Measurements from ENCODE around the gene STK40. TPM values are rescaled to one million over a fixed set of nuclear protein-coding genes. Genes with fewer than 3 reads are reported as not detected.

Gene STK40
- total RNA-seq, 2 experiments from 2014 or later: 41.2 to 44.4 TPM

- TF ChIP-seq, protein P1, sequence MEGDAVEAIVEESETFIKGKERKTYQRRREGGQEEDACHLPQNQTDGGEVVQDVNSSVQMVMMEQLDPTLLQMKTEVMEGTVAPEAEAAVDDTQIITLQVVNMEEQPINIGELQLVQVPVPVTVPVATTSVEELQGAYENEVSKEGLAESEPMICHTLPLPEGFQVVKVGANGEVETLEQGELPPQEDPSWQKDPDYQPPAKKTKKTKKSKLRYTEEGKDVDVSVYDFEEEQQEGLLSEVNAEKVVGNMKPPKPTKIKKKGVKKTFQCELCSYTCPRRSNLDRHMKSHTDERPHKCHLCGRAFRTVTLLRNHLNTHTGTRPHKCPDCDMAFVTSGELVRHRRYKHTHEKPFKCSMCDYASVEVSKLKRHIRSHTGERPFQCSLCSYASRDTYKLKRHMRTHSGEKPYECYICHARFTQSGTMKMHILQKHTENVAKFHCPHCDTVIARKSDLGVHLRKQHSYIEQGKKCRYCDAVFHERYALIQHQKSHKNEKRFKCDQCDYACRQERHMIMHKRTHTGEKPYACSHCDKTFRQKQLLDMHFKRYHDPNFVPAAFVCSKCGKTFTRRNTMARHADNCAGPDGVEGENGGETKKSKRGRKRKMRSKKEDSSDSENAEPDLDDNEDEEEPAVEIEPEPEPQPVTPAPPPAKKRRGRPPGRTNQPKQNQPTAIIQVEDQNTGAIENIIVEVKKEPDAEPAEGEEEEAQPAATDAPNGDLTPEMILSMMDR (IDR thresholded peaks at IDR 0.05): no peak
- CTCF ChIA-PET: interaction anchor here (2.3 kb wide), 1 partner anchor 14 kb away, joined by 8 read pairs; no protein-coding TSS in a partner anchor
- no peak overlapping the region for H3K27ac Mint-ChIP-seq
- DNase-seq: no peak
- peaks cover 7% of the 10 kb centered on the region for H3K27me3 Mint-ChIP-seq
- POLR2A ChIA-PET: interaction anchor here (0.9 kb wide), 1 partner anchor 178 kb away, joined by 3 read pairs; no protein-coding TSS in a partner anchor
- no peaks in the 10 kb centered on the region for H3K9me3 Mint-ChIP-seq
- H3K36me3 Mint-ChIP-seq (ENCODE audit: low read depth): no peaks in the 10 kb centered on the region
- intact Hi-C loops (cut with micrococcal nuclease): no loop called here
- ATAC-seq: no peak
- peaks cover 14% of the 10 kb centered on the region for H3K4me1 Mint-ChIP-seq (ENCODE audit: low read depth)
- H3K4me3 Mint-ChIP-seq: no peak overlapping the region
These were observed 57.6 kb downstream of the STK40 start for GRCh38 chr1:36328088-36328480.

- ChIA-PET POLR2A (interaction anchor here (0.9 to 1.8 kb wide), 3 partner anchors 59 to 178 kb away, joined by 3 to 5 read pairs (median 4); partner anchors contain the start of gene MRPS15), CTCF (interaction anchor here (0.8 to 2.3 kb wide), 3 partner anchors 15 to 178 kb away, joined by 3 to 8 read pairs (median 4); partner anchors contain the start of gene TRAPPC3)
- H3K9me3 Mint-ChIP-seq: no peaks in the 10 kb centered on the region
- H3K27me3 Mint-ChIP-seq: peaks cover 7% of the 10 kb centered on the region
- DNase-seq (no peak), ATAC-seq (peak; percentile 34)
- intact Hi-C loops (cut with micrococcal nuclease): no loop called here
- TF ChIP-seq, protein P1 (IDR thresholded peaks at IDR 0.05): no peak
- no peaks in the 10 kb centered on the region for H3K36me3 Mint-ChIP-seq (ENCODE audit: low read depth)
- no peak overlapping the region for H3K4me3 Mint-ChIP-seq
- peaks cover 17% of the 10 kb centered on the region for H3K4me1 Mint-ChIP-seq (ENCODE audit: low read depth)
- H3K27ac Mint-ChIP-seq: no peak overlapping the region
These were observed 58.2 kb downstream of the STK40 start for GRCh38 chr1:36327421-36328087.

- ChIA-PET POLR2A (interaction anchor here (0.8 to 1.8 kb wide), 4 partner anchors 26 to 138 kb away, joined by 3 to 5 read pairs (median 4); partner anchors contain the start of gene MRPS15), CTCF (interaction anchor here (0.7 to 3.0 kb wide), 4 partner anchors 16 to 41 kb away, joined by 3 to 13 read pairs (median 6); no protein-coding TSS in a partner anchor)
- no peak for ATAC-seq
- Mint-ChIP-seq H3K27ac (no peak overlapping the region), H3K27me3 (peaks cover 7% of the 10 kb centered on the region), H3K4me1 (ENCODE audit: low read depth) (peaks cover 22% of the 10 kb centered on the region), H3K4me3 (no peak overlapping the region), H3K36me3 (ENCODE audit: low read depth) (peaks cover 3% of the 10 kb centered on the region), H3K9me3 (no peaks in the 10 kb centered on the region)
- TF ChIP-seq, protein P1 (IDR thresholded peaks at IDR 0.05): no peak
- intact Hi-C loops (cut with micrococcal nuclease): no loop called here
- peak; percentile 35 for DNase-seq
These were observed 59.2 kb downstream of the STK40 start for GRCh38 chr1:36326499-36326898.

- CTCF ChIA-PET: interaction anchor here (1.1 to 3.0 kb wide), 8 partner anchors 18 to 192 kb away, joined by 3 to 13 read pairs (median 6); no protein-coding TSS in a partner anchor
- H3K36me3 Mint-ChIP-seq (ENCODE audit: low read depth): peaks cover 4% of the 10 kb centered on the region
- DNase-seq (no peak), ATAC-seq (no peak)
- peaks cover 5% of the 10 kb centered on the region for H3K27me3 Mint-ChIP-seq
- intact Hi-C loops (cut with micrococcal nuclease): no loop called here
- peak overlapping the region; percentile 75 for H3K4me3 Mint-ChIP-seq
- H3K9me3 Mint-ChIP-seq: no peaks in the 10 kb centered on the region
- POLR2A ChIA-PET: interaction anchor here (1.0 to 7.9 kb wide), 5 partner anchors 17 to 73 kb away, joined by 3 to 89 read pairs (median 9); partner anchors contain the start of genes LSM10 and SH3D21
- H3K27ac Mint-ChIP-seq: no peak overlapping the region
- H3K4me1 Mint-ChIP-seq (ENCODE audit: low read depth): peaks cover 30% of the 10 kb centered on the region
- TF ChIP-seq, protein P1 (IDR thresholded peaks at IDR 0.05): no peak
These were observed 61.4 kb downstream of the STK40 start for GRCh38 chr1:36324353-36324703.

All from activated CD8-positive, alpha-beta T cell treated with anti-CD3 and anti-CD28 coated beads for 36 hours (primary cell).